Measurements from ENCODE around the gene UST. TPM values are rescaled to one million over a fixed set of nuclear protein-coding genes. Genes with fewer than 3 reads are reported as not detected.
A peak's percentile ranks its signal among the peaks of the same experiment; 100 is the strongest.

UST gene
- total and polyA plus RNA-seq, 4 donors = 0.24 to 2.7 (median 0.87) TPM

DNA sequence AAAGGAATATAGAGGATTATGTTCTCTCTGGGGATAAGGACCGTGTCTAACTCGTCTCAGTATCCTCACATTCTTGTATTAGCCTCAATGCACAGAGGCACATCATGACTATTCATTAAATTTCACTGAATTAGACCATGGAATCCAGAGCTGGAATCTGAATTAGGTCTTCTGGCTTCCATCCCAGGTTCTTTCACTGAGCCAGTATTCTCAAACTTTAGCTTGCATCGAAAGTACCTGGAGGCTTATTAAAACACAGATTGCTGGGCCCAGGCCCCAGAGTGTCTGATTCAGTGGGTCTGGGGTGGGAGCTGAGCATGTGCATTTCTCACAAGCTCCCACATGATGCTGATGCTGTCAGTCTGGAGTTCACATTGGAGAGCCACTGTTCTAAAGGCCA is 142.0 kb downstream of the UST start (continued):
- TF ChIP-seq, protein P1, sequence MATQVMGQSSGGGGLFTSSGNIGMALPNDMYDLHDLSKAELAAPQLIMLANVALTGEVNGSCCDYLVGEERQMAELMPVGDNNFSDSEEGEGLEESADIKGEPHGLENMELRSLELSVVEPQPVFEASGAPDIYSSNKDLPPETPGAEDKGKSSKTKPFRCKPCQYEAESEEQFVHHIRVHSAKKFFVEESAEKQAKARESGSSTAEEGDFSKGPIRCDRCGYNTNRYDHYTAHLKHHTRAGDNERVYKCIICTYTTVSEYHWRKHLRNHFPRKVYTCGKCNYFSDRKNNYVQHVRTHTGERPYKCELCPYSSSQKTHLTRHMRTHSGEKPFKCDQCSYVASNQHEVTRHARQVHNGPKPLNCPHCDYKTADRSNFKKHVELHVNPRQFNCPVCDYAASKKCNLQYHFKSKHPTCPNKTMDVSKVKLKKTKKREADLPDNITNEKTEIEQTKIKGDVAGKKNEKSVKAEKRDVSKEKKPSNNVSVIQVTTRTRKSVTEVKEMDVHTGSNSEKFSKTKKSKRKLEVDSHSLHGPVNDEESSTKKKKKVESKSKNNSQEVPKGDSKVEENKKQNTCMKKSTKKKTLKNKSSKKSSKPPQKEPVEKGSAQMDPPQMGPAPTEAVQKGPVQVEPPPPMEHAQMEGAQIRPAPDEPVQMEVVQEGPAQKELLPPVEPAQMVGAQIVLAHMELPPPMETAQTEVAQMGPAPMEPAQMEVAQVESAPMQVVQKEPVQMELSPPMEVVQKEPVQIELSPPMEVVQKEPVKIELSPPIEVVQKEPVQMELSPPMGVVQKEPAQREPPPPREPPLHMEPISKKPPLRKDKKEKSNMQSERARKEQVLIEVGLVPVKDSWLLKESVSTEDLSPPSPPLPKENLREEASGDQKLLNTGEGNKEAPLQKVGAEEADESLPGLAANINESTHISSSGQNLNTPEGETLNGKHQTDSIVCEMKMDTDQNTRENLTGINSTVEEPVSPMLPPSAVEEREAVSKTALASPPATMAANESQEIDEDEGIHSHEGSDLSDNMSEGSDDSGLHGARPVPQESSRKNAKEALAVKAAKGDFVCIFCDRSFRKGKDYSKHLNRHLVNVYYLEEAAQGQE (IDR thresholded peaks at IDR 0.05) = no peak
- TF ChIP-seq NR2F2 (IDR thresholded peaks at IDR 0.05) (no peak), SP1 (IDR thresholded peaks at IDR 0.05) (no peak)

DNA sequence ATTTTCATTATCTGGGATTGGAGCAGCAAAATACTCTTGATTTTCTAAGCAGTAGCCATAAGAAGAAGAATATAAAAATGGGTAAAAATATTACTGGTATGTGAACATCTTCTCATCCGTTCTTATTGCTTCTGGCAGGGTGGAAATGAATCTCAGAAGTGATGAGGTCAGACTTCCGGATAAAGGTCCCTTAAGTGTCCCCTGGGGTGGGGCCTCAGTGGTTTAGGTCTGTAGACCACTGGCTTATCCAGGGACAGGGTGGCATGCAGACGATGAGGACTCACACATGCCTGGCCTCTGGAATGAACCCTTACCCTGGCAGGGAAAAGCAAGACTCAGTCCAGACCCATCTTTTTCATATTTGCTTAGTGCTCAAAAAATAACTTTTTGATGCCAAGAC is 143.3 kb downstream of the UST start:
- Histone ChIP-seq H3K27ac (ENCODE audit: low read depth in 1 of 2, low read length in 2 of 2) (no peak overlapping the region), H3K36me3 (ENCODE audit: control insufficient read depth in 4 of 4, insufficient read depth in 3 of 4, low read depth in 1 of 4, low read length in 3 of 4) (no peaks in the 10 kb centered on the region), H3K9me3 (ENCODE audit: control insufficient read depth in 4 of 4, low read length in 3 of 4) (no peaks in the 10 kb centered on the region), H3K4me3 (ENCODE audit: low read depth in 1 of 3, low read length in 3 of 3) (no peak overlapping the region), H3K4me1 (ENCODE audit: control insufficient read depth in 4 of 4, insufficient read depth in 4 of 4, low read length in 3 of 4) (peaks cover 0 to 14% (median 12%) of the 10 kb centered on the region in 4 donors), H3K27me3 (ENCODE audit: control insufficient read depth in 4 of 4, insufficient read depth in 4 of 4, low read length in 3 of 4) (no peaks in the 10 kb centered on the region), H3K9ac (ENCODE audit: low read depth in 1 of 2, low read length in 2 of 2) (no peak overlapping the region)
- TF ChIP-seq NR2F2 (IDR thresholded peaks at IDR 0.05) (no peak), EGR1 (IDR thresholded peaks at IDR 0.05; ENCODE audit: low read depth in 2 of 2) (no peak), YY1 (IDR thresholded peaks at IDR 0.05) (no peak), RXRA (IDR thresholded peaks at IDR 0.05) (no peak), JUND (IDR thresholded peaks at IDR 0.05) (no peak), TAF1 (conservative IDR thresholded peaks at IDR 0.05) (no peak), FOXA2 (IDR thresholded peaks at IDR 0.05) (no peak), SP1 (IDR thresholded peaks at IDR 0.05) (no peak)
- TF ChIP-seq, protein P2, sequence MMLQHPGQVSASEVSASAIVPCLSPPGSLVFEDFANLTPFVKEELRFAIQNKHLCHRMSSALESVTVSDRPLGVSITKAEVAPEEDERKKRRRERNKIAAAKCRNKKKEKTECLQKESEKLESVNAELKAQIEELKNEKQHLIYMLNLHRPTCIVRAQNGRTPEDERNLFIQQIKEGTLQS (IDR thresholded peaks at IDR 0.05) = no peak
- TF ChIP-seq, protein P3, sequence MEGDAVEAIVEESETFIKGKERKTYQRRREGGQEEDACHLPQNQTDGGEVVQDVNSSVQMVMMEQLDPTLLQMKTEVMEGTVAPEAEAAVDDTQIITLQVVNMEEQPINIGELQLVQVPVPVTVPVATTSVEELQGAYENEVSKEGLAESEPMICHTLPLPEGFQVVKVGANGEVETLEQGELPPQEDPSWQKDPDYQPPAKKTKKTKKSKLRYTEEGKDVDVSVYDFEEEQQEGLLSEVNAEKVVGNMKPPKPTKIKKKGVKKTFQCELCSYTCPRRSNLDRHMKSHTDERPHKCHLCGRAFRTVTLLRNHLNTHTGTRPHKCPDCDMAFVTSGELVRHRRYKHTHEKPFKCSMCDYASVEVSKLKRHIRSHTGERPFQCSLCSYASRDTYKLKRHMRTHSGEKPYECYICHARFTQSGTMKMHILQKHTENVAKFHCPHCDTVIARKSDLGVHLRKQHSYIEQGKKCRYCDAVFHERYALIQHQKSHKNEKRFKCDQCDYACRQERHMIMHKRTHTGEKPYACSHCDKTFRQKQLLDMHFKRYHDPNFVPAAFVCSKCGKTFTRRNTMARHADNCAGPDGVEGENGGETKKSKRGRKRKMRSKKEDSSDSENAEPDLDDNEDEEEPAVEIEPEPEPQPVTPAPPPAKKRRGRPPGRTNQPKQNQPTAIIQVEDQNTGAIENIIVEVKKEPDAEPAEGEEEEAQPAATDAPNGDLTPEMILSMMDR (IDR thresholded peaks at IDR 0.05; ENCODE audit: low read depth, low read length, missing input control) = no peak
- 60% methylated on average over 3 of the region's 3 CpGs for WGBS
- DNase-seq (ENCODE audit: low spot score) = no peak

DNA sequence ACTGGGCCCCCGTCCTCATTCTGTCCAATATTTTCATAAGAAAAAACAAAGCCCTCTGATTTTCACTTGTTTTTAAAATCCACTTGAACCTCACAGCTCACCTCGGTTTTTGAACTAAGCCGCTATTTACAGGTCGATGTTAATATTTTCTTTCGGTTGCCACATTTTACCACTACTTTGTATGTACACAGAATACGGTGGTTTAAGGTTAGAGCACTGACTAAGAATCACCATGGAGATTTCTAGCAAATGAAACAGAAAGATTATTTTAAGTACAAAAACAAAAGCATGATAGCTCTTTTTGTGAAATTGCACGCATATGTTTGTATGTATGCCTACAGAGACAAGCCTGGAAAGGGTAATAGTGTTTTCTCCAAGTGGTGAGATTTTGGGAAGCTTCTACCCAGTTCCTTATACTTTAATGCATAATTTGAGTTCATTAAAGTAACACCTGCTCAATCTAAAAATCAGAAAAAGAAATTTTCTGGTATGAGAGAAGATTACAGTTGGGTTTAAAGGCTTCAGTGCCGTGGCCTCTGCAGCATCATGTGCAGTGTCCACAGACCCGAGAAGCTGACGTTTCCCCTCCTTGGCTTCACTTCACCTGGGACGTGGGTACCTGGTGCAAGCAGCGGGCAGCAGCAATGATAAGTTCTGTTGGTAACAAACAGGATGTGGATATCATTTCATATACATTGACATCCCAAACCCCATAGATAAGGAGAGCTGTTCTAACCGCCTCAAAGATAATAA is 144.0 kb downstream of the UST start:
- peaks cover 0 to 14% (median 12%) of the 10 kb centered on the region in 4 donors for H3K4me1 ChIP-seq (ENCODE audit: control insufficient read depth in 4 of 4, insufficient read depth in 4 of 4, low read length in 3 of 4)
- peak overlapping the region; percentile 1 to 4 for H3K27ac ChIP-seq (ENCODE audit: low read depth in 1 of 2, low read length in 2 of 2)
- H3K9ac ChIP-seq (ENCODE audit: low read depth in 1 of 2, low read length in 2 of 2) = no peak overlapping the region
- TF ChIP-seq YY1 (IDR thresholded peaks at IDR 0.05) = no peak
- TF ChIP-seq SP1 (IDR thresholded peaks at IDR 0.05) = peak; percentile 14
- TF ChIP-seq HNF4A (conservative IDR thresholded peaks at IDR 0.05) = peak in 1 of 2 donors; percentile 33
- peak in 1 of 2 donors; percentile 38 for TF ChIP-seq RXRA (IDR thresholded peaks at IDR 0.05)
- whole genome bisulfite sequencing = 35% methylated on average over 13 of the region's 13 CpGs
- H3K9me3 ChIP-seq (ENCODE audit: control insufficient read depth in 4 of 4, low read length in 3 of 4) = no peaks in the 10 kb centered on the region
- no peak overlapping the region for H3K4me3 ChIP-seq (ENCODE audit: low read depth in 1 of 3, low read length in 3 of 3)
- no peaks in the 10 kb centered on the region for H3K36me3 ChIP-seq (ENCODE audit: control insufficient read depth in 4 of 4, insufficient read depth in 3 of 4, low read depth in 1 of 4, low read length in 3 of 4)
- H3K27me3 ChIP-seq (ENCODE audit: control insufficient read depth in 4 of 4, insufficient read depth in 4 of 4, low read length in 3 of 4) = no peaks in the 10 kb centered on the region
- no peak for DNase-seq (ENCODE audit: low spot score)
